AG04450 (cell line): ENCODE data around the gene EOMES. TPM values are rescaled to one million over a fixed set of nuclear protein-coding genes. Genes with fewer than 3 reads are reported as not detected.

ENCODE experiments used
- CTCF ChIA-PET: fragments of 300-600, 350-600 bp; formaldehyde crosslinking; extraction: SDS; loops from one replicate; lab custom pipeline; 2022; ENCODE audit warnings: antibody characterized with exemption, inconsistent platforms; lab: Charles Lee
- POLR2A ChIA-PET: fragments of 350-600 bp; formaldehyde crosslinking; extraction: SDS; loops from one replicate; lab custom pipeline; 2021; ENCODE audit warnings: antibody characterized with exemption, inconsistent platforms; lab: Yijun Ruan, JAX
- DNase-seq: peaks from one replicate; pipeline ENCODE4 v3.0.0-alpha.2; 2011; ENCODE audit warnings: low read depth, low spot score
- H3K27ac ChIP-seq: one replicate; pipeline ENCODE4 v1.5.1; 2012; ENCODE audit warnings: low read depth, low read length, control low read depth
- H3K27me3 ChIP-seq: one replicate; pipeline ENCODE4 v1.6.0; 2012; ENCODE audit warnings: low read length; ENCODE audit not compliant: control insufficient read depth, insufficient read depth
- H3K4me3 ChIP-seq: 2 replicates; pipeline ENCODE4 v1.5.1; 2011; ENCODE audit warnings: mild to moderate bottlenecking, low read depth, low read length, control low read depth
- H3K9me3 ChIP-seq: 2 replicates; pipeline ENCODE4 v1.5.1; 2012; ENCODE audit warnings: low read length; ENCODE audit not compliant: control insufficient read depth, insufficient read depth
- CTCF ChIP-seq: IDR thresholded peaks from 2 replicates; pipeline ENCODE4 v1.5.1; 2011; ENCODE audit warnings: low read depth, low read length, control low read depth, inconsistent platforms
- polyA plus RNA-seq: library from polyadenylated mRNA; depleted of rRNA; stranded (reverse); fragments of >200 nt; gene quantifications from 2 replicates; pipeline ENCODE4 v1.2.3, GENCODE V29; 2011

EOMES gene
- polyA plus RNA-seq, 1 experiment: not detected

- peak; percentile 91 for TF ChIP-seq CTCF
- H3K9me3 ChIP-seq: no peaks in the 10 kb centered on the region; the same call in 1 of the 2 replicates
- peak; percentile 37 for DNase-seq
- H3K27ac ChIP-seq: no peak overlapping the region
- peaks cover 72% of the 10 kb centered on the region for H3K27me3 ChIP-seq
- POLR2A ChIA-PET: interaction anchor here (0.5 to 1.0 kb wide), 4 partner anchors 10 to 190 kb away, joined by 4 to 8 read pairs (median 7); no protein-coding TSS in a partner anchor
- CTCF ChIA-PET: interaction anchor here (0.5 to 3.0 kb wide), 100 partner anchors 8 to 1955 kb away, joined by 3 to 113 read pairs (median 4); partner anchors contain the start of genes AZI2, EOMES and ZCWPW2
- H3K4me3 ChIP-seq: peak overlapping the region; percentile 57
Measured at GRCh38 chr3:27712136-27713077, 9.7 kb downstream of the EOMES start.

GRCh38 chr3:27708250-27708649, 13.9 kb downstream of the EOMES start:
- ChIA-PET POLR2A (no interaction called here), CTCF (interaction anchor here (0.6 to 1.4 kb wide), 4 partner anchors 27 to 620 kb away, joined by 3 to 5 read pairs (median 4); no protein-coding TSS in a partner anchor)
- no peak for TF ChIP-seq CTCF
- no peaks in the 10 kb centered on the region for H3K9me3 ChIP-seq
- DNase-seq: no peak
- H3K4me3 ChIP-seq: no peak overlapping the region
- H3K27me3 ChIP-seq: peaks cover 39% of the 10 kb centered on the region
- H3K27ac ChIP-seq: no peak overlapping the region

GRCh38 chr3:27699067-27699466, 23.1 kb downstream of the EOMES start:
- DNase-seq: no peak
- CTCF ChIA-PET: no interaction called here
- H3K4me3 ChIP-seq: no peak overlapping the region
- no peak for TF ChIP-seq CTCF
- H3K27ac ChIP-seq: no peak overlapping the region
- no peaks in the 10 kb centered on the region for H3K27me3 ChIP-seq
- POLR2A ChIA-PET: no interaction called here
- no peaks in the 10 kb centered on the region for H3K9me3 ChIP-seq

GRCh38 chr3:27696906-27697305, 25.2 kb downstream of the EOMES start:
- no peak overlapping the region for H3K27ac ChIP-seq
- ChIA-PET CTCF (interaction anchor here (2.8 kb wide), 2 partner anchors 15 to 16 kb away, joined by 16 read pairs; no protein-coding TSS in a partner anchor), POLR2A (interaction anchor here (0.5 kb wide), 1 partner anchor 11 kb away, joined by 8 read pairs; no protein-coding TSS in a partner anchor)
- TF ChIP-seq CTCF: no peak
- no peaks in the 10 kb centered on the region for H3K9me3 ChIP-seq
- no peak overlapping the region for H3K4me3 ChIP-seq
- H3K27me3 ChIP-seq: peaks cover 7% of the 10 kb centered on the region
- no peak for DNase-seq
